Esophagus (tissue), 2 donors: ENCODE results near the gene CRAMP1. TPM values are rescaled to one million over a fixed set of nuclear protein-coding genes. Genes with fewer than 3 reads are reported as not detected.
"Not testable (repeated sequence)": the region's sequence is repeated elsewhere in the genome, so short reads cannot be mapped to it uniquely, and the experiment has no call there.

Experiments
- H3K27ac ChIP-seq, 2 donors: one replicate each; pipeline ENCODE4 v1.5.1; 2013; ENCODE audit warnings: low read depth in 2 of 2, mild to moderate bottlenecking in 2 of 2, inconsistent platforms in 1 of 2, low read length in 1 of 2, moderate library complexity in 1 of 2
- H3K27me3 ChIP-seq, 2 donors: one replicate each; pipeline ENCODE4 v1.6.1; 2013; ENCODE audit warnings: low read length in 2 of 2, control low read depth in 1 of 2, mild to moderate bottlenecking in 1 of 2; ENCODE audit not compliant: insufficient read depth in 2 of 2, control insufficient read depth in 1 of 2
- H3K36me3 ChIP-seq, 2 donors: one replicate each; pipeline ENCODE4 v1.6.1; 2013; ENCODE audit warnings: low read length in 1 of 2; ENCODE audit not compliant: control insufficient read depth in 2 of 2, insufficient read depth in 2 of 2
- H3K4me1 ChIP-seq, 2 donors: one replicate each; pipeline ENCODE4 v1.6.1; 2013; ENCODE audit warnings: low read length in 1 of 2; ENCODE audit not compliant: control insufficient read depth in 2 of 2, insufficient read depth in 2 of 2
- H3K4me3 ChIP-seq, 2 donors: one replicate each; pipeline ENCODE4 v1.5.1; 2013; ENCODE audit warnings: low read length in 2 of 2, mild to moderate bottlenecking in 2 of 2, low read depth in 1 of 2, moderate library complexity in 1 of 2
- H3K9me3 ChIP-seq, 2 donors: one replicate each; pipeline ENCODE4 v1.6.1; 2013; ENCODE audit warnings: mild to moderate bottlenecking in 2 of 2, low read depth in 1 of 2, low read length in 1 of 2, moderate library complexity in 1 of 2; ENCODE audit not compliant: control insufficient read depth in 2 of 2, insufficient read depth in 1 of 2
- WGBS, 2 donors: extraction: QIAGEN DNeasy Blood & Tissue Kit; methylation state at CpG; one replicate each; pipeline ENCODE4 v1.1.7; 2013; 5-methylcytosine and 5-hydroxymethylcytosine counted together
- polyA plus RNA-seq, 2 donors: library from polyadenylated mRNA; stranded (reverse); fragments of 200-250 nt; gene quantifications; one replicate each; pipeline ENCODE4 v1.2.3, GENCODE V29; 2013
- donor health status: healthy with polysubstance abuse.
- donor health status: Bipolar disorder and iron deficiency.

CRAMP1 gene
- polyA plus RNA-seq, 2 donors = 4.8 to 10.5 TPM

- Histone ChIP-seq H3K4me1 (peaks cover 0 to 4% of the 10 kb centered on the region in 2 donors), H3K4me3 (no peak overlapping the region), H3K27ac (no peak overlapping the region), H3K9me3 (no peaks in the 10 kb centered on the region), H3K36me3 (peaks cover 10 to 17% of the 10 kb centered on the region in 2 donors), H3K27me3 (no peaks in the 10 kb centered on the region)
- WGBS, 2 donors = 91 to 95% methylated on average over 10 of the region's 10 CpGs
These were observed 86.5 kb downstream of the CRAMP1 start for GRCh38 chr16:1698680-1699079.

- H3K9me3 ChIP-seq = no peaks in the 10 kb centered on the region
- H3K27ac ChIP-seq = peak overlapping the region; percentile 11 to 34
- no peak overlapping the region for H3K4me3 ChIP-seq
- peaks cover 10 to 17% of the 10 kb centered on the region in 2 donors for H3K36me3 ChIP-seq
- peaks cover 0 to 4% of the 10 kb centered on the region in 2 donors for H3K4me1 ChIP-seq
- 77 to 84% methylated on average over 3 of the region's 3 CpGs for WGBS, 2 donors
- H3K27me3 ChIP-seq = no peaks in the 10 kb centered on the region
These were observed 88.1 kb downstream of the CRAMP1 start for GRCh38 chr16:1700246-1700645.

- peaks cover 0 to 4% of the 10 kb centered on the region in 2 donors for H3K4me1 ChIP-seq
- no peaks in the 10 kb centered on the region for H3K9me3 ChIP-seq
- no peaks in the 10 kb centered on the region for H3K27me3 ChIP-seq
- peaks cover 10 to 16% of the 10 kb centered on the region in 2 donors for H3K36me3 ChIP-seq
- WGBS, 2 donors = 50 to 69% methylated on average over 6 of the region's 6 CpGs
- H3K27ac ChIP-seq = peak overlapping the region; percentile 57 to 71
- H3K4me3 ChIP-seq = no peak overlapping the region
These were observed 89.2 kb downstream of the CRAMP1 start for GRCh38 chr16:1701216-1701878.

GRCh38 chr16:1705324-1705687, 93.1 kb downstream of the CRAMP1 start:
- not testable (repeated sequence) for H3K9me3 ChIP-seq, H3K36me3 ChIP-seq, H3K27me3 ChIP-seq
- Histone ChIP-seq H3K4me3 (peak overlapping the region; percentile 71 to 87), H3K4me1 (peaks cover 3 to 11% of the 10 kb centered on the region in 2 donors), H3K27ac (peak overlapping the region; percentile 86 to 98)
- 0 to 1% methylated on average over 16 of the region's 16 CpGs for WGBS, 2 donors

GRCh38 chr16:1705688-1706385, 93.7 kb downstream of the CRAMP1 start, which contains the start of gene MAPK8IP3:
Gene MAPK8IP3 (plus strand): TSS chr16:1706195. CDS start chr16:1706340, 145 bp downstream.
- Histone ChIP-seq H3K36me3 (peaks cover 0 to 4% of the 10 kb centered on the region in 2 donors), H3K4me1 (peaks cover 3 to 11% of the 10 kb centered on the region in 2 donors), H3K4me3 (peak within 1 kb of the TSS; percentile 71 to 87), H3K27me3 (no peaks in the 10 kb centered on the region), H3K9me3 (no peaks in the 10 kb centered on the region), H3K27ac (peak within 1 kb of the TSS; percentile 86 to 98)
- 0 to 1% methylated on average over 62 to 79 of the region's 79 CpGs for WGBS, 2 donors

GRCh38 chr16:1706386-1707192, 94.4 kb downstream of the CRAMP1 start:
- no peaks in the 10 kb centered on the region for H3K27me3 ChIP-seq
- peaks cover 0 to 4% of the 10 kb centered on the region in 2 donors for H3K36me3 ChIP-seq
- peaks cover 3 to 11% of the 10 kb centered on the region in 2 donors for H3K4me1 ChIP-seq
- peak overlapping the region; percentile 82 to 88 for H3K27ac ChIP-seq
- WGBS, 2 donors = 1% methylated on average over 46 to 62 of the region's 62 CpGs
- H3K9me3 ChIP-seq = no peaks in the 10 kb centered on the region
- H3K4me3 ChIP-seq = peak overlapping the region; percentile 71 to 87

GRCh38 chr16:1707193-1707790, 95.1 kb downstream of the CRAMP1 start:
- H3K4me3 ChIP-seq = peak overlapping the region; percentile 33 to 71
- WGBS, 2 donors = 13 to 15% methylated on average over 16 of the region's 16 CpGs
- H3K4me1 ChIP-seq = peaks cover 3 to 8% of the 10 kb centered on the region in 2 donors
- H3K27me3 ChIP-seq = no peaks in the 10 kb centered on the region
- peak overlapping the region; percentile 82 to 88 for H3K27ac ChIP-seq
- H3K36me3 ChIP-seq = peaks cover 0 to 3% of the 10 kb centered on the region in 2 donors
- H3K9me3 ChIP-seq = no peaks in the 10 kb centered on the region

- WGBS, 2 donors = 84 to 90% methylated on average over 18 of the region's 18 CpGs
- Histone ChIP-seq H3K4me1 (peaks cover 6% of the 10 kb centered on the region in 2 donors), H3K9me3 (no peaks in the 10 kb centered on the region), H3K27me3 (no peaks in the 10 kb centered on the region), H3K4me3 (no peak overlapping the region), H3K36me3 (peaks cover 0 to 1% of the 10 kb centered on the region in 2 donors), H3K27ac (no peak overlapping the region)
These were observed 96.1 kb downstream of the CRAMP1 start for GRCh38 chr16:1708083-1708767.
